ENCODE data around the gene CCDC85C.

The CCDC85C gene

GRCh38 chr14:99552572-99553216, 51.3 kb downstream of the CCDC85C start:
- in situ Hi-C loops (cut with MboI; ENCODE audit: low pct_unique_long_range_greater_than_20kb, low sequenced_read_pairs, unreplicated experiment): no loop called here
- no peak for DNase-seq (ENCODE audit: low spot score)
- TF ChIP-seq, protein P1, sequence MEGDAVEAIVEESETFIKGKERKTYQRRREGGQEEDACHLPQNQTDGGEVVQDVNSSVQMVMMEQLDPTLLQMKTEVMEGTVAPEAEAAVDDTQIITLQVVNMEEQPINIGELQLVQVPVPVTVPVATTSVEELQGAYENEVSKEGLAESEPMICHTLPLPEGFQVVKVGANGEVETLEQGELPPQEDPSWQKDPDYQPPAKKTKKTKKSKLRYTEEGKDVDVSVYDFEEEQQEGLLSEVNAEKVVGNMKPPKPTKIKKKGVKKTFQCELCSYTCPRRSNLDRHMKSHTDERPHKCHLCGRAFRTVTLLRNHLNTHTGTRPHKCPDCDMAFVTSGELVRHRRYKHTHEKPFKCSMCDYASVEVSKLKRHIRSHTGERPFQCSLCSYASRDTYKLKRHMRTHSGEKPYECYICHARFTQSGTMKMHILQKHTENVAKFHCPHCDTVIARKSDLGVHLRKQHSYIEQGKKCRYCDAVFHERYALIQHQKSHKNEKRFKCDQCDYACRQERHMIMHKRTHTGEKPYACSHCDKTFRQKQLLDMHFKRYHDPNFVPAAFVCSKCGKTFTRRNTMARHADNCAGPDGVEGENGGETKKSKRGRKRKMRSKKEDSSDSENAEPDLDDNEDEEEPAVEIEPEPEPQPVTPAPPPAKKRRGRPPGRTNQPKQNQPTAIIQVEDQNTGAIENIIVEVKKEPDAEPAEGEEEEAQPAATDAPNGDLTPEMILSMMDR (IDR thresholded peaks at IDR 0.05; ENCODE audit: extremely low read depth, insufficient read depth, missing control alignments): no peak

DNA sequence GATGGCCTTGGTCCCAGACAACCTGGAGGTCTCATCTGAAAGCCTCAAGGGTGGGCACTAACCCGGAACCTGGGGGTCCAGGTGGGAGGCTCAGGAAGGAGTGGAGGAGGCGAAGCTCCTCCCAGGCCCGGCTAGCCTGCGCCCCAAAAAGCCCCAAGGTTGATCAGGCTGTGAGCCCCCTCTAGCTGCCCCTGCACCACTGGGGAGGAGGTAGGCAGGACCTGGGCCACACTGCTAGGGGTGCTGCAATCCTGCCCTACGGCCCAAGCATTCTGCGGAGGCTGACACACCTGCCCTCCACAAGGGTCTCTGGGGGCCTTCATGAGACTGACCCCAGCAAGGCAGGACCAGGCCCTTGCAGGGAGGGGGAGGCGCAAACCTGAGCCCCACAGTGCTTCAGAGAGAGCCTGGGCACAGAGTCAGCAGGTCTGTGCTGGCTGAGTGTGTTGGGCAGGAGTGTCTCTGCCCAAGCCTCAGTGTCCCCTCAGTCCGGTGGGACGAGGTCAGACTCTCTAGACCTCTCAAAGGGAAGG, 51.9 kb downstream of the CCDC85C start:
- in situ Hi-C loops (cut with MboI; ENCODE audit: low pct_unique_long_range_greater_than_20kb, low sequenced_read_pairs, unreplicated experiment): no loop called here
- TF ChIP-seq, protein P1 (IDR thresholded peaks at IDR 0.05; ENCODE audit: extremely low read depth, insufficient read depth, missing control alignments): no peak
- no peak for DNase-seq (ENCODE audit: low spot score)

- TF ChIP-seq, protein P1 (IDR thresholded peaks at IDR 0.05; ENCODE audit: extremely low read depth, insufficient read depth, missing control alignments): no peak
- DNase-seq (ENCODE audit: low spot score): no peak
- in situ Hi-C loops (cut with MboI; ENCODE audit: low pct_unique_long_range_greater_than_20kb, low sequenced_read_pairs, unreplicated experiment): no loop called here
These were observed 52.7 kb downstream of the CCDC85C start for GRCh38 chr14:99551034-99551922.

DNA sequence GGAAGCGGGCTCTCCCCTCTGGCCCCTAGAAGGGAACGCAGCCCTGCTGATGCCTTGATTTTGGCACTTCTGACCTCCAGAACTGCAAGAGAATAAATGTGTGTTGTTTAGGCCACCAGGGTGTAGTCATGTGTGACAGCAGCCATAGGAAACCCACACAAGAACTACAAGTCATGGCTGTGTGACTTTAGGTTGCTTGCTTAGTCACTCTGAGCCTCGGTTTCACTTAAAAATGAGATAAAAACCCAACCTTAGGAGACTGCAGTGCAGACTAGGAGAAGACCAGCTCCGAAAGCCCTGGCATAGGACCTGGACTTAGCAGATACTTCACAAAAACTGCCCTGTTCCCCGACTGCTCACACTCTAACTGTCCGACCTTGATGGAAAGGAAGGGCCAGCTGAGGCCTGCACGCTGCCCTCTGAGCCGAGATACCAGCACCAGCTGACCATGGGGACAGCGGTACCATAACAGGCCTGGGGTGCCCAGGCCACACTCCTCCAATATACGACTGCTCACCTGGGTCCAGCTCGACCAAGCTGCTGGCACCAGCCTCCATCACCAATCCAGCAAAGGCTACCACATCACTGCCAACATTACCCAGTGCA, 53.5 kb downstream of the CCDC85C start:
- DNase-seq (ENCODE audit: low spot score): no peak
- in situ Hi-C loops (cut with MboI; ENCODE audit: low pct_unique_long_range_greater_than_20kb, low sequenced_read_pairs, unreplicated experiment): no loop called here
- TF ChIP-seq, protein P1 (IDR thresholded peaks at IDR 0.05; ENCODE audit: extremely low read depth, insufficient read depth, missing control alignments): no peak

DNA sequence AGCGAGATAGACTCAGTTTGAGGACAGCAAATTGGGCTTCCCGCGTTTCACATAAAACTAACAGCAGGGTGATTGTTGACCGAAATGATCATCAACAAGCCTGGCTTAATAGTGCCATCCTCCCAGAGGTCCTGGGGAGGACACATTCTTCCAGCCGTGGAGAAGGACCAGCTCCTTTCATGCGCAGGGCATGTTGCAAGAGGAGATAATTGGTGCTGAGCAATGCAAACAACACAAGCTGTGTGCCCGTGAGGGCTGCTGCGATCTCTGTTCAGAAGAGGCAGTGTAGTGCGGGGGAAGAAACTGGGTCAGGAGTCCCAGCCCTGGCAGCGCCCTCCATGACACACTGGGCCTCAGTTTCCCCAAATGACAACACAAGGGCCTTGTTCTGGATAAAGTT, 54.3 kb downstream of the CCDC85C start:
- TF ChIP-seq, protein P1 (IDR thresholded peaks at IDR 0.05; ENCODE audit: extremely low read depth, insufficient read depth, missing control alignments): no peak
- no peak for DNase-seq (ENCODE audit: low spot score)
- in situ Hi-C loops (cut with MboI; ENCODE audit: low pct_unique_long_range_greater_than_20kb, low sequenced_read_pairs, unreplicated experiment): loop anchor here (25.0 kb wide), 1 partner anchor 338 kb away; no protein-coding TSS in a partner anchor

DNA sequence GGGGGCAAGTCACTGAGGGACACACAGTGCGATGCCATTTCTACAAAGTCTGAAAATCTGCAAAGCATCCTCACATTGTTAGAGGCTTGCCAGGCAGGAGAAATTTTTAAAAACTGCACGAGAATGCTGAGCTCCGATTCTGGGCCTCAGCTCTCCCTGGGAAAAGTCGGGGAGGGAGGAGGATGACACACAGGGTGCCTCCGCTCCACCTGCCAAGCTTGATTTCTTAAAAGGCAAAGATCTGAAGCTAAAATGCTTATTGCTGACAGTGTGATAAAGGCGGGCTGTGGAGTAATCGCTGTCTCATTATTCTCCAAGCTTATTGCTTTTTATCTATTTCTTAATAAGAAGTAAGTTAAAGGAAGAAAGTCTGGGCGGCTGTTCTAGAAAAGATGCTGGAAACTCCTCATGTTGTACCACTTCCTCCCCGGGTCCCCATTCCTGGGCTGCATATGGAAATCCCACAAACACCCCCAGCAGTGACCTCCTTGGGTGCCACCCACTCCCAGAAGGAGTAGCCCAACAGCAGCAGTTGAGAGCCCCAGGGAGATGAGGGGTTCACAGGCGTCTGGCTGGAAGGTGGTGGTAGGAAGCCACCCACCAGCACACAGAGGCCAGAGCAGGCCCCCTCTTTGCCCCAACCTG, 55.0 kb downstream of the CCDC85C start:
- DNase-seq (ENCODE audit: low spot score): no peak
- TF ChIP-seq, protein P1 (IDR thresholded peaks at IDR 0.05; ENCODE audit: extremely low read depth, insufficient read depth, missing control alignments): no peak
- in situ Hi-C loops (cut with MboI; ENCODE audit: low pct_unique_long_range_greater_than_20kb, low sequenced_read_pairs, unreplicated experiment): loop anchor here (25.0 kb wide), 1 partner anchor 338 kb away; no protein-coding TSS in a partner anchor
